Measurements from ENCODE around the gene GLB1L. TPM values are rescaled to one million over a fixed set of nuclear protein-coding genes. Genes with fewer than 3 reads are reported as not detected.

Gene GLB1L
- total and polyA plus RNA-seq, 4 donors: 2.3 to 5.2 (median 2.6) TPM

- WGBS: 89% methylated on average over 4 of the region's 4 CpGs
- Histone ChIP-seq H3K4me1 (ENCODE audit: control insufficient read depth in 4 of 4, insufficient read depth in 4 of 4, low read length in 3 of 4) (peaks cover 6 to 18% (median 12%) of the 10 kb centered on the region in 4 donors), H3K36me3 (ENCODE audit: control insufficient read depth in 4 of 4, insufficient read depth in 3 of 4, low read depth in 1 of 4, low read length in 3 of 4) (no peaks in the 10 kb centered on the region), H3K4me3 (ENCODE audit: low read depth in 1 of 3, low read length in 3 of 3) (no peak overlapping the region), H3K27me3 (ENCODE audit: control insufficient read depth in 4 of 4, insufficient read depth in 4 of 4, low read length in 3 of 4) (no peaks in the 10 kb centered on the region), H3K9ac (ENCODE audit: low read depth in 1 of 2, low read length in 2 of 2) (no peak overlapping the region), H3K27ac (ENCODE audit: low read depth in 1 of 2, low read length in 2 of 2) (no peak overlapping the region), H3K9me3 (ENCODE audit: control insufficient read depth in 4 of 4, low read length in 3 of 4) (no peaks in the 10 kb centered on the region)
- no peak for DNase-seq (ENCODE audit: low spot score)
- TF ChIP-seq JUND (IDR thresholded peaks at IDR 0.05) (no peak), GABPA (IDR thresholded peaks at IDR 0.05 in 1 of 2, conservative IDR thresholded peaks at IDR 0.05 in 1 of 2) (no peak), SP1 (IDR thresholded peaks at IDR 0.05) (no peak), MAX (IDR thresholded peaks at IDR 0.05) (no peak), CTCF (IDR thresholded peaks at IDR 0.05; ENCODE audit: low read depth, low read length, missing input control) (no peak), HNF4G (IDR thresholded peaks at IDR 0.05) (no peak), FOXA1 (IDR thresholded peaks at IDR 0.05) (no peak), HNF4A (conservative IDR thresholded peaks at IDR 0.05) (no peak), YY1 (IDR thresholded peaks at IDR 0.05) (no peak), RXRA (IDR thresholded peaks at IDR 0.05) (no peak), FOXA2 (IDR thresholded peaks at IDR 0.05) (no peak), EGR1 (IDR thresholded peaks at IDR 0.05; ENCODE audit: low read depth in 2 of 2) (no peak), ATF3 (IDR thresholded peaks at IDR 0.05) (no peak), NR2F2 (IDR thresholded peaks at IDR 0.05) (no peak), REST (IDR thresholded peaks at IDR 0.05) (no peak), TAF1 (conservative IDR thresholded peaks at IDR 0.05) (no peak), ZBTB33 (IDR thresholded peaks at IDR 0.05) (no peak), RAD21 (IDR thresholded peaks at IDR 0.05) (no peak)
These were observed 27.1 kb upstream of the GLB1L start for GRCh38 chr2:219272356-219272755.
